Stimulated activated memory B cell treated with anti-CD40 and anti-IgM and Interleukin-4, amounts not matched to agents 10 μg/mL and 1 μg/mL and 100 μg/mL, for 72 hours (primary cell): Measurements from ENCODE around the gene COG5.
"Not testable (repeated sequence)": the region's sequence is repeated elsewhere in the genome, so short reads cannot be mapped to it uniquely, and the experiment has no call there.

Source experiments
- ATAC-seq: fragments of 150-1000 bp; cut with Tn5 transposase; 2 replicates; pipeline ENCODE4 v1.10.0; 2021
- H3K27ac Mint-ChIP-seq: one replicate; pipeline ENCODE4 v1.8.0; 2022; ENCODE audit warnings: mild to moderate bottlenecking, mixed read lengths
- H3K27me3 Mint-ChIP-seq: one replicate; pipeline ENCODE4 v1.8.0; 2022; ENCODE audit warnings: mixed read lengths
- H3K36me3 Mint-ChIP-seq: one replicate; pipeline ENCODE4 v1.8.0; 2022; ENCODE audit warnings: mixed read lengths
- H3K4me1 Mint-ChIP-seq: one replicate; pipeline ENCODE4 v1.8.0; 2022; ENCODE audit warnings: mixed read lengths
- H3K4me3 Mint-ChIP-seq: one replicate; pipeline ENCODE4 v1.8.0; 2022; ENCODE audit warnings: mild to moderate bottlenecking, moderate library complexity, mixed read lengths
- H3K9me3 Mint-ChIP-seq: one replicate; pipeline ENCODE4 v1.8.0; 2022; ENCODE audit warnings: mixed read lengths

Gene COG5

DNA sequence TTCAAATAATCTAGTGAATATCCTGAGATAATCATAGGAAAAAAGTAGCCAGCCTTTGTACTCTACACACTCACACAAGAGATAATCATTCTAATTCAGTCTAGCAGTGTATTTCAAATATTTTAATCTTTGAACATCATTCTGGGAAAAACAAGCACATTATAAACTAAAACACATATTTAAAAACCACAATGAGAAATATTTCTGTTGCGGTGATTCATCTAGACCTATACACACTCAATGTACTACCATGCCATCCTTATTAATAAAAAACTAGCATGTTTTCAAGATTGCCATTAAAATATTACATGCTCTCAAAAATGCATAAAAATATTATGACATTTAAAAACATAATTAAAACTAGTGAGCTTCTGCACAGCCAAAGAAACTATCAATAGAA, 11.8 kb downstream of the COG5 start:
- H3K27me3 Mint-ChIP-seq = no peaks in the 10 kb centered on the region
- no peak overlapping the region for H3K4me3 Mint-ChIP-seq
- H3K9me3 Mint-ChIP-seq = no peaks in the 10 kb centered on the region
- peaks cover 56% of the 10 kb centered on the region for H3K36me3 Mint-ChIP-seq
- no peak for ATAC-seq
- no peak overlapping the region for H3K27ac Mint-ChIP-seq
- H3K4me1 Mint-ChIP-seq = peaks cover 27% of the 10 kb centered on the region

DNA sequence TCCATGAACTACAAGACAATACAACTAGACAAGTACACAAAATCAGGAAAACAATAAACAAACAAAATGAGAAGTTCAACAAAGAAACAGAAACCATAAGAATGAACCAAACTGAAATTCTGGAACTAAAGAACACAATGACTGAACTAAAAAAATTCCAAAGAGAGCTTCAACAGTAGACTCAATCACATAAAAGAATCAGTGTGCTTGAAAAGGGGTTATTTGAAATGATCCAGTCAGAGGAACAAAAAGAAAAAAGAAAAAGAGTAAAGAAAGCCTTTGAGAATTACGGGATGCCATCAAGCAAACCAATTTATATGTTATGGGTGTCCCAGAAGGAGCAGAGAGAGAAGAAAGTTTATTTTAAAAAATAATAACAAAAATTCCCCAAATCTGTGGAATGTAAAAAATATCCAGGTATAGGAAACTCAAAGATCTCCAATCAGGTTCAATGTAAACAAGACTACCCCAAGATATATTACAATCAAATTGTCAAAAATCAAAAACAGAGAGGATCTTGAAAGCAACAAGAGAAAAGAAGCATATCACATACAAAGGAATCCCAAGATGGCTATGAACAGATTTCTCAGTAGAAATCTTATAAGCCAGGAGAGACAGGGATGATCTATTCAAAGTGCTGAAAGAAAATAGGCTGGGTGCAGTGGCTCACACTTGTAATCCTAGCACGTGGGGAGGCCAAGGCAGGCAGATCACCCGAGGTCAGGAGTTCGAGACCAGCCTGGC, 18.7 kb downstream of the COG5 start:
- H3K27ac Mint-ChIP-seq = no peak overlapping the region
- H3K36me3 Mint-ChIP-seq = peaks cover 73% of the 10 kb centered on the region
- peaks cover 8% of the 10 kb centered on the region for H3K9me3 Mint-ChIP-seq
- H3K27me3 Mint-ChIP-seq = no peaks in the 10 kb centered on the region
- ATAC-seq = no peak
- H3K4me3 Mint-ChIP-seq = no peak overlapping the region
- H3K4me1 Mint-ChIP-seq = peaks cover 10% of the 10 kb centered on the region

DNA sequence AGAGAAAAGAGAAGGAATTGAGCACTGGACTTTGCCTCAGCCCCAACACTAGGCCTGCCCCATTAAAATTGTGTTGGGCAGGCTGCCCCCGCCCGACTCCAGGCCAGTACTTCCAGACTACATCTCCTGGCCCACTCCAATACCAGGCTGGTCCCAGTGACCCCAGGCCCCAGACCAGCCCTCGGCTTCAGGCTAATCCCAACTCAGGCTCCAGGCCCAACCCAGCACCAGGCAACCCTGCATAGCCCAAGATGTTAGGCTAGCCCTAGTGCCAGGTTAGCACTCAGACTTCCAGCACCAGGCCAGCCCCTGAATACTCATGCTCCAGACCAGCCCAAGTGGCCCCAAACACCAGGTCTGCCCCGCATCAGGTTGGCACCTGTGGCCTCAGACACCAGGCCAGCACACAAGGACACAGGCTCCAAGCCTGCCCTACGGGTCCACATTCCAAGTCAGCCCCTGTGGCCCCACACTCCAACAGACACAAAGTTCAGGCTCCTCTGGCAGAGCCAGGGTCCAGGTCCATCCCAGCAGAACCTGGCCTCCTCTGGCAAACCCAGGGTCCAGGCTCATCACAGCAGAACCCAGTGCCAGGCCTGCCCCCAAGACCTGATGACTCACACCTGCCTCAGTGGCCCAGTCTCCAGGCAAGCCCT, 20.3 kb downstream of the COG5 start:
- Mint-ChIP-seq H3K27me3 (no peaks in the 10 kb centered on the region), H3K9me3 (peaks cover 8% of the 10 kb centered on the region), H3K36me3 (peaks cover 73% of the 10 kb centered on the region), H3K27ac (no peak overlapping the region), H3K4me3 (no peak overlapping the region), H3K4me1 (peaks cover 8% of the 10 kb centered on the region)
- no peak for ATAC-seq

DNA sequence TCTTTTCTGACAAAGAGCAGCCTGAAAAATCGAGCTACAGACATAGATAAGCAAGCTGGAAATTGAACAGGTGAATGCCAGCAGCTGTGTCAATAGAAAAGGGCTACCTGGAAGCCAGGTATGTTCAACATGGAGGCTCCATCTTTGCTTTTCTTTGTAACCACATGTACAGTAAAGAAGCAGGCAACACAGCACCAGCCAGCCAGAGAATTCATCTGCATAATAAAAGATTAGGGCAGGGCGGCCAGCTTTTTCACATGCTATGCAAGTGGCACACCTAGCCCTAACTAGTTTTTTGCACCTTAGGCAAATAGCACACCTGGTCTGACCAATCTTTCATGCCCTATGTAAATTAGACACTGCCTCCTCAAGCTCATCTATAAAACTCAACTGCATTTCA, 25.7 kb downstream of the COG5 start:
- Mint-ChIP-seq H3K9me3 (peaks cover 7% of the 10 kb centered on the region), H3K4me3 (no peak overlapping the region), H3K27ac (no peak overlapping the region), H3K36me3 (peaks cover 79% of the 10 kb centered on the region), H3K4me1 (peaks cover 43% of the 10 kb centered on the region), H3K27me3 (no peaks in the 10 kb centered on the region)
- no peak for ATAC-seq

DNA sequence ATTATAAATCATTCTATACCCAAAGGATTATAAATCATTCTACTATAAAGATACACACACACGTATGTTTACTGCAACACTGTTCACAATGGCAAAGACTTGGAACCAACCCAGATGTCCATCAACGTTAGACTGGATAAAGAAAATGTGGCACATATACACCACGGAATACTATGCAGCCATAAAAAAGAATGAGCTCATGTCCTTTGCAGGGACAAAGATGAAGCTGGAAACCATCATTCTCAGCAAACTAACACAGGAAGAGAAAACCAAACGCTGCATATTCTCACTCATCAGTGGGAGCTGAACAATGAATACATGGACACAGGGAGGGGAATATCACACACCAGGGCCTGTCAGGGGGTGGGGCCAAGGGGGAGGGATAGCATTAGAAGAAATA, 26.5 kb downstream of the COG5 start:
- H3K27me3 Mint-ChIP-seq, H3K27ac Mint-ChIP-seq, ATAC-seq, H3K4me3 Mint-ChIP-seq, H3K9me3 Mint-ChIP-seq: not testable (repeated sequence)
- H3K36me3 Mint-ChIP-seq = peaks cover 76% of the 10 kb centered on the region
- H3K4me1 Mint-ChIP-seq = peaks cover 46% of the 10 kb centered on the region

DNA sequence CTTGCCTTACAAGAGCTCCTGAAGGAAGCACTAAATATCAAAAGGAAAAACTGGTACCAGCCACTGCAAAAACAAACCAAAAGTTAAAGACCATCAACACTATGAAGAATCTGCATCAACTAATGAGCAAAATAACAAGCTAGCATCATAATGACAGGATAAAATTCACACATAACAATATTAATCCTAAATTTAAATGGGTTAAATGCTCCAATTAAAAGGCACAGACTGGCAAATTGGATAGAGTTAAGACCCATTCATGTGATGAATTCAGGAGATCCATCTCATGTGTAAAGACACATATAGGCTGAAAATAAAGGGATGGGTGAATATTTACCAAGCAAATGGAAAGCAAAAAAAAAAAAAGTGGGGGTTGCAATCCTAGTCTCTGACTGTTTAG, 29.6 kb downstream of the COG5 start:
- no peak overlapping the region for H3K27ac Mint-ChIP-seq
- peaks cover 46% of the 10 kb centered on the region for H3K4me1 Mint-ChIP-seq
- H3K36me3 Mint-ChIP-seq = peaks cover 76% of the 10 kb centered on the region
- H3K27me3 Mint-ChIP-seq = no peaks in the 10 kb centered on the region
- no peak overlapping the region for H3K4me3 Mint-ChIP-seq
- no peak for ATAC-seq
- H3K9me3 Mint-ChIP-seq = peaks cover 7% of the 10 kb centered on the region

DNA sequence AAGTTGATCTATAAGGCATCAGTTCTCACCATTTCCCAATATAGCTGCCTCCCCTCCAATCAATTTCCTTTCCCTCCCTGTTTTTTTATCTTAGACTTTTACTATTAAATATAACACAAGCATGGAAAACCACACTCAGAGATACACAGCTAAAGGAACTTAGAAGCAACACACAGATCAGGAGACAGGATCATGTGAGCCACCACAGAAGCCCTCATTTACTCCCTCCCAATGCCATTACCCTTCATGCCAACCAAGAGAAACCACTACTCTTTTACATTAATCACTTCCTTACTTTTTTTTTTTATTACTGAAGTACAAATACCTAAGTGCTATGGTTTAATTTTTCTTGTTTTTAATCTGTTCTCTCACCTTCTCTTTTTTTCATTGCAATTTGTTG, 33.0 kb downstream of the COG5 start:
- Mint-ChIP-seq H3K4me3 (no peak overlapping the region), H3K27ac (no peak overlapping the region), H3K4me1 (peaks cover 37% of the 10 kb centered on the region), H3K36me3 (peaks cover 55% of the 10 kb centered on the region), H3K9me3 (peaks cover 7% of the 10 kb centered on the region), H3K27me3 (no peaks in the 10 kb centered on the region)
- ATAC-seq = no peak

DNA sequence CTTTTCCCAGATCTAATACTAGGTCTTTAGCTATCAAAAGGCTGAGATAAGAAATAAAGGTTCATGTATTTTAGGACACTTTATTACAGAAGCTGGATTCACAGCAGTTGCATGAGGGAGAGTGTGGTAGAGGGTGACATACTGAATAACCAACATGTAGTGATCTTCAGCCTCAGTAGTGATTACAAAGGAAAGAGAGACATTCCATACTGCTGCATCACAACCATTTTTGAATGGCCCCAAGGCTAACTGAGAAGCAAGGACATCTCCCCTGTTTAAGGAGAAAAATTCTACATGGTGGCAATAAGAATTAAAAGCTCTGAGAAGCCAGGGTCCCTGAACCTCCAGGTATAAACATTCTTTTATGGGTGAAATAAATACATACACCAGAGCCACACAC, 35.3 kb downstream of the COG5 start:
- no peak for ATAC-seq
- H3K36me3 Mint-ChIP-seq = peaks cover 44% of the 10 kb centered on the region
- H3K4me3 Mint-ChIP-seq = no peak overlapping the region
- no peaks in the 10 kb centered on the region for H3K27me3 Mint-ChIP-seq
- no peak overlapping the region for H3K27ac Mint-ChIP-seq
- H3K4me1 Mint-ChIP-seq = peaks cover 14% of the 10 kb centered on the region
- no peaks in the 10 kb centered on the region for H3K9me3 Mint-ChIP-seq

DNA sequence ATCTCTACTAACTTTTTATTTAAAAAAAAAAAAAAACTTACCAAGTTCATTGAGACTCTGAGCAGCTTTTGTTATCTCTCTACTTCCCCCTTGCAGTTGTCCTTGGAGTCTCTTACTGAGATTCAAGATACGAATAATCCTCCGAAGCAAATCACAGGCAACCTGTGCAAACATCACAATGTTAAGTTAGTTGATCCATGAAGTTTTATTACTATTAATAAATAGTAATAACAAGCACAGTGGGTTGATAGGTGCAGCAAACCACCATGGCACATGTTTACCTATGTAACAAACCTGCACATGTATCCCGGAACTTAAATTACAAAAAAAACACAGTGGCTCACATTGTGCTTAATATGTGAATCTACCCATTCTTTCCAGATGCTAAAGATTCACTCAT, 36.5 kb downstream of the COG5 start:
- Mint-ChIP-seq H3K9me3 (no peaks in the 10 kb centered on the region), H3K27ac (no peak overlapping the region), H3K4me1 (peaks cover 6% of the 10 kb centered on the region), H3K27me3 (no peaks in the 10 kb centered on the region), H3K36me3 (peaks cover 37% of the 10 kb centered on the region), H3K4me3 (no peak overlapping the region)
- no peak for ATAC-seq

DNA sequence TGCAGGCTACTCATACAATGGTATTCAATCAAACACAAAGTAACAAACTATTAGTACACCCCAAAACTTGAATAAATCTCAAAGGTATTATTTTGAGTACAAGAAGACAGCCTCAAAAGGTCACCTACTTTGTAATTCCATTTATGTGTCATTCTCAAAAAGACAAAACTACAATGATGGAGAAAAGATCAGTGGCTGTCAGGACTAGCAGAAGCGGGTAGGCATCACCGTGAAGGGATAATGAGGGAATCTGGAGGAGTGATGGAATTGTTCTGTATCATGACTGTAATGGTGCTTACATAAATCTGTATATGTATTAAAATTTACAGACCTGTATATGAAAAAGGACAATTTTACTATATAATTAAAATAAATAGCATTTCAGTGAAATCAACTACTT, 37.0 kb downstream of the COG5 start:
- no peak for ATAC-seq
- H3K4me3 Mint-ChIP-seq = no peak overlapping the region
- no peaks in the 10 kb centered on the region for H3K27me3 Mint-ChIP-seq
- H3K9me3 Mint-ChIP-seq = no peaks in the 10 kb centered on the region
- H3K4me1 Mint-ChIP-seq = peaks cover 6% of the 10 kb centered on the region
- H3K36me3 Mint-ChIP-seq = peaks cover 42% of the 10 kb centered on the region
- no peak overlapping the region for H3K27ac Mint-ChIP-seq

DNA sequence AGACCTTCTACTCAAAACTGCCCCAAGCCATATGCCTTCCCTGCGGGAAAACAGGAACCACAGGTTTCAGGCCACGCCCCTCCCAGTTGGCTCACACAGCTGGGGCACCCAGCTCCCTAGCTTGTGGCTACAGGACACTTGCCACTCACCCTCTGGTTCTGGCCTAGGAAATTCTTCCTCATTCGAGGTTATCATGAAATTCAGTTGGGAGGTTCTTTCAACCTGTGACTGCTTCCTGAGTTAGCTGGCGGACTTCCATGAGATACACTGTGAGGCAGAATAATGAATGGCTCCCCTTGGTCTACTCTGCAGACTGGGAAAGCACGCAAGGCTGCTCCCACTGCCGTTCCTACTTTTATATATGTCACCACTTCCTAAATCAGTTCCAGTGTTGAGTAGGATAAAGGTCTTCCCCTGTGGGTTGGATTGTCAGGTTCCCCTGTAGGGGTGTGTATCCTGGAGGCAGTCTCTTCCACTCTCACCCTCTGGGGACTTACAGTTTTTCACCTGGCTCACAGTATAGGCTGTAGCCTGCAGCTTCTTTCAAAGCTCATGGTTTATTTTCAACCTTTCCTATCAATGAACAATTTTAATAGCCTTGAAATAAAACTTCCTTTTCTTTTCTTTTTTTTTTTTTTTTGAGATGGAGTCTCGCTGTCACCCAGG, 56.9 kb downstream of the COG5 start:
- ATAC-seq = no peak
- no peak overlapping the region for H3K4me3 Mint-ChIP-seq
- H3K9me3 Mint-ChIP-seq = peaks cover 3% of the 10 kb centered on the region
- H3K4me1 Mint-ChIP-seq = peaks cover 25% of the 10 kb centered on the region
- H3K36me3 Mint-ChIP-seq = peaks cover 44% of the 10 kb centered on the region
- no peaks in the 10 kb centered on the region for H3K27me3 Mint-ChIP-seq
- H3K27ac Mint-ChIP-seq = no peak overlapping the region

DNA sequence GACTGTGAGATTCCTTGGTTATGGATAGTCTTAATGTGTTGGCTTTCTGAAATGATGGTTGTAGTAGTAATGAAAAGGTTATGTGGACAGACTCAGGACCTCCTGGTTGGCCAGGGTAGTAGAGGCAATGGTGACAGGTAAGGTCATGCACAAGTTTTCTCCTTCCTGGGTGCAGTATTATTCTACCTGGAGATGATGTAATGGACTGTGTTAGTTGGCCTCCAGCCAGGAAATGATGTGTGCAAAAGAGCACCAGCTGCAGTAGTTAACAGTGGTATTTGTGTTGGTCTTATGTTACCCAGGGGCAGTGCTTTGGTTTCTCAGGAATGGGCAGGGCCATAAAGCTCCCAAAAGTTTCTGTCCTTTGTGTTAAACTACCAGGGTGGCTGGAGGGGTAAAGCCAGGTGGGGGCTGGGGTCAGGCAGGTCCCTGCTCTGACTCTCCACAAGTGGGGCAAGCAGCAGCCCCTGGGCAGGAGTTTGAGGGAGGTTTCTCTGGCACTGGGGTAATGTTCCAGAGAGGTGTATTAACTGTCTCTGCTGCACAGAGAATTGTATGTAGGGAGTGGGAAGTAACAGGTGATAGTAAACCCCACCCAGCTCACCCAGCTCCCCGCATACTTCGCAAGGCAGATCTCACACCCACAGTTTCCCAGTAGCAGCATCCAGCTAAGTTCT, 57.6 kb downstream of the COG5 start:
- Mint-ChIP-seq H3K36me3 (peaks cover 41% of the 10 kb centered on the region), H3K4me3 (no peak overlapping the region), H3K9me3 (peaks cover 3% of the 10 kb centered on the region), H3K27ac (no peak overlapping the region), H3K4me1 (peaks cover 25% of the 10 kb centered on the region), H3K27me3 (no peaks in the 10 kb centered on the region)
- no peak for ATAC-seq

DNA sequence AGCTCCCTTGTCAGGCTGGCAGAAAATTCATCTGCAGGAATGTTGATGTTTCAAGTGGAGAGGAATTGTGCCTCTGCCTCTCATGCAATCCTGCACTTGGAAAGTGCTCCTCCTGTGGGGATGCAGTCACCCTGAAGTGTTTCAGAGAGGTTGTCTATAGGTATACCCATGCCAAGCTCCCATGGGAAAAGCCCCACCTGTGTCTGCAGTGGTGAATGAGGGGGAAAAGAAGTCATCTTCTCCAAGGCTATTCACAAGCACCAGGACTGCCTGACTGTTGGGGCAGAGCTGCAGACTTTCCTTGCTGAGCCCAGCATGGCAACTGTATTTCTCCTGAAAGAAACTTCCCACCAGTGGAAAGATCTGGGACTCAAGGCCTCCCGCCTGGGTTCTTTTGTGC, 58.4 kb downstream of the COG5 start:
- no peak overlapping the region for H3K27ac Mint-ChIP-seq
- H3K4me1 Mint-ChIP-seq = peaks cover 19% of the 10 kb centered on the region
- ATAC-seq = no peak
- H3K36me3 Mint-ChIP-seq = peaks cover 34% of the 10 kb centered on the region
- H3K4me3 Mint-ChIP-seq = no peak overlapping the region
- H3K27me3 Mint-ChIP-seq = no peaks in the 10 kb centered on the region
- peaks cover under 1% of the 10 kb centered on the region for H3K9me3 Mint-ChIP-seq

DNA sequence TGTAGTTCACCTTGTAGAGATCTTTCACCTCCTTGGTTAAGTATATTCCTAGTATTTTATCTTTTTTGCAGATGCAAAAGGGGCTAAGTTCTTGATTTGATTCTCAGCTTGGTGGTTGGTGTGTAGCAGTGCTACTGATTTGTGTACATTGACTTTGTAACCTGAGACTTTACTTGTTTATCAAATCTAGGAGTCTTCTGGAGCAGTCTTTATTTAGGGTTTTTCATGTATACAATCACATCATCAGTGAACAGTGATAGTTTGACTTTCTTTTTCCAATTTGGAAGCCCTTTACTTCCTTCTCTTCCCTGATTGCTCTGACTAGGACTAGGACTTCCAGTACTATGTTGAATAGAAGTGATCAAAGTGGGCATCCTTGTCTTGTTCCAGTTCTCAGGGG, 60.0 kb downstream of the COG5 start:
- H3K27me3 Mint-ChIP-seq = no peaks in the 10 kb centered on the region
- H3K9me3 Mint-ChIP-seq = no peaks in the 10 kb centered on the region
- H3K36me3 Mint-ChIP-seq = peaks cover 29% of the 10 kb centered on the region
- peaks cover 22% of the 10 kb centered on the region for H3K4me1 Mint-ChIP-seq
- H3K4me3 Mint-ChIP-seq = no peak overlapping the region
- no peak overlapping the region for H3K27ac Mint-ChIP-seq
- no peak for ATAC-seq

DNA sequence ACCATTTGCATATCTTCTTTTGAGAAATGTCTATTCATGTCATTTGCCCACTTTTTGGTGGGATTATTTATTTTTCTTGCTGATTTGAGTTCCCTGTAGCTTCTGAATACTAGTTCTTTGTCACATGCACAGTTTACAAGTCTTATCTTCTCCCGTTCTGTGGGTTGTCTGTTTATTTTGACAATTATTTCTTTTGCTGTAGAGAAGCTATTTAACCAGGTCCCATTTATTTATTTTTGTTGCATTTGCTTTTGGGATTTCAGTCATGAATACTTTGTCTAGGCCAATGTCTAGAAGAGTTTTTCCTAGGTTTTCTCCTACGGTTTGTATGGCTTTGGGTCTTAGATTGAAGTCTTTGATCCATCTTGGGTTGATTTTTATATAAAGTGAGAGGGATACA, 60.9 kb downstream of the COG5 start:
- Mint-ChIP-seq H3K36me3 (peaks cover 33% of the 10 kb centered on the region), H3K27ac (no peak overlapping the region), H3K4me1 (peaks cover 28% of the 10 kb centered on the region), H3K4me3 (no peak overlapping the region), H3K9me3 (peaks cover 4% of the 10 kb centered on the region), H3K27me3 (no peaks in the 10 kb centered on the region)
- ATAC-seq = no peak
